ENCODE results near the gene IGDCC3. TPM values are rescaled to one million over a fixed set of nuclear protein-coding genes. Genes with fewer than 3 reads are reported as not detected.

IGDCC3 gene
- polyA plus RNA-seq, 2 of the 4 experiments (the other 2 are of a cell fraction) = 0.04 to 0.12 TPM

- WGBS (ENCODE audit: missing lambda C conversion rate) = 48% methylated on average over 1 of the region's 1 CpG
- Histone ChIP-seq H3K4me3 (no peak overlapping the region), H3K4me2 (no peak overlapping the region), H3K27ac (no peak overlapping the region), H3K9me3 (no peaks in the 10 kb centered on the region), H3K4me1 (peaks cover 16% of the 10 kb centered on the region)
- no peak for DNase-seq (ENCODE audit: low read depth in 1 of 2, low spot score in 1 of 2)
- FAIRE-seq = no peak
- no peak for ATAC-seq
- ChIA-PET POLR2A (interaction anchor here (2.7 kb wide), 1 partner anchor 108 kb away, joined by 8 read pairs; the partner anchor contains the start of gene CLPX), CTCF (interaction anchor here (1.0 to 1.4 kb wide), 2 partner anchors 12 kb away, joined by 3 to 4 read pairs; partner anchors contain the start of gene RNU5B-1)
- TF ChIP-seq ATOH8 (CRISPR knock-in tag; IDR thresholded peaks at IDR 0.05; ENCODE audit: low read depth) = no peak
- TF ChIP-seq HMGXB4 (CRISPR knock-in tag; IDR thresholded peaks at IDR 0.05; ENCODE audit: borderline replicate concordance) = no peak
- TF ChIP-seq CTCF (IDR thresholded peaks at IDR 0.05) = no peak
- no peak for TF ChIP-seq RAD21 (conservative IDR thresholded peaks at IDR 0.05 in 1 of 2, IDR thresholded peaks at IDR 0.05 in 1 of 2)
- TF ChIP-seq HEYL (CRISPR knock-in tag; IDR thresholded peaks at IDR 0.05) = no peak
- TF ChIP-seq HOXB5 (CRISPR knock-in tag; IDR thresholded peaks at IDR 0.05) = no peak
- no peak for TF ChIP-seq NPAS2 (CRISPR knock-in tag; IDR thresholded peaks at IDR 0.05; ENCODE audit: borderline replicate concordance)
- TF ChIP-seq MAFK (IDR thresholded peaks at IDR 0.05; ENCODE audit: partially characterized antibody) = no peak
- no peak for TF ChIP-seq HOXB13 (CRISPR knock-in tag; IDR thresholded peaks at IDR 0.05; ENCODE audit: low read depth)
- TF ChIP-seq CBX8 (IDR thresholded peaks at IDR 0.05) = no peak
- TF ChIP-seq PBX3 (IDR thresholded peaks at IDR 0.05) = no peak
- no peak for TF ChIP-seq EHF (CRISPR knock-in tag; IDR thresholded peaks at IDR 0.05)
- no peak for TF ChIP-seq RCOR1 (IDR thresholded peaks at IDR 0.05; ENCODE audit: low read depth, low read length)
- TF ChIP-seq CHD4 (IDR thresholded peaks at IDR 0.05; ENCODE audit: borderline replicate concordance) = no peak
- no peak for TF ChIP-seq KDM1A (IDR thresholded peaks at IDR 0.05; ENCODE audit: low read depth)
- no peak for TF ChIP-seq POLR2AphosphoS2 (conservative IDR thresholded peaks at IDR 0.05; ENCODE audit: low read length)
Measured at GRCh38 chr15:65292938-65293518, 84.8 kb downstream of the IGDCC3 start.

- CTCF ChIA-PET = interaction anchor here (1.1 to 23.8 kb wide), 3 partner anchors 7 to 99 kb away, joined by 4 to 408 read pairs (median 54); partner anchors contain the start of gene CLPX
- no peak for ATAC-seq
- H3K9me3 ChIP-seq = no peaks in the 10 kb centered on the region
- no peak for FAIRE-seq
- POLR2A ChIA-PET = no interaction called here
- no peak overlapping the region for H3K4me3 ChIP-seq
- peaks cover 14% of the 10 kb centered on the region for H3K4me1 ChIP-seq
- no peak for DNase-seq (ENCODE audit: low read depth in 1 of 2, low spot score in 1 of 2)
- WGBS (ENCODE audit: missing lambda C conversion rate) = 75% methylated on average over 7 of the region's 7 CpGs
- no peak overlapping the region for H3K27ac ChIP-seq
- TF ChIP-seq HES2 (IDR thresholded peaks at IDR 0.05) (no peak), CBX8 (IDR thresholded peaks at IDR 0.05) (no peak), POLR2AphosphoS2 (conservative IDR thresholded peaks at IDR 0.05; ENCODE audit: low read length) (no peak), SMC3 (IDR thresholded peaks at IDR 0.05) (no peak), ZNF302 (CRISPR knock-in tag; IDR thresholded peaks at IDR 0.05) (no peak)
- H3K4me2 ChIP-seq = no peak overlapping the region
Measured at GRCh38 chr15:65290228-65290627, 87.6 kb downstream of the IGDCC3 start.

Measured in A549 (cell line).